DOHH2 (cell line): Measurements from ENCODE around the gene WDR75.

Experiments used
- H3F3A ChIP-seq: fragments of 200-600 bp; sonication (generic), shearing (Covaris generic); 2 replicates; pipeline ENCODE4 v1.6.0; 2016; ENCODE audit warnings: antibody characterized with exemption, mild to moderate bottlenecking; ENCODE audit not compliant: control insufficient read depth, insufficient read depth
- H3K27ac ChIP-seq: fragments of 200-600 bp; sonication (generic); 2 replicates; pipeline ENCODE4 v1.5.1; 2014; ENCODE audit warnings: low read depth, mild to moderate bottlenecking, low read length, moderate library complexity
- H3K27me3 ChIP-seq: fragments of 200-600 bp; sonication (generic); 2 replicates; pipeline ENCODE4 v1.6.1; 2014; ENCODE audit warnings: mild to moderate bottlenecking, low read length, mixed read lengths; ENCODE audit not compliant: control insufficient read depth
- H3K36me3 ChIP-seq: fragments of 200-600 bp; sonication (generic); 2 replicates; pipeline ENCODE4 v1.6.1; 2014; ENCODE audit warnings: mild to moderate bottlenecking, low read length, moderate library complexity, mixed read lengths; ENCODE audit not compliant: control insufficient read depth
- H3K4me1 ChIP-seq: fragments of 200-600 bp; sonication (generic); 2 replicates; pipeline ENCODE4 v1.6.1; 2014; ENCODE audit warnings: mild to moderate bottlenecking, low read length, mixed read lengths; ENCODE audit not compliant: control insufficient read depth
- H3K4me2 ChIP-seq: fragments of 200-600 bp; sonication (generic); 2 replicates; pipeline ENCODE4 v1.6.0; 2014; ENCODE audit warnings: mild to moderate bottlenecking, low read length, moderate library complexity
- H3K4me3 ChIP-seq: fragments of 200-600 bp; sonication (generic); 2 replicates; pipeline ENCODE4 v1.5.1; 2014; ENCODE audit warnings: mild to moderate bottlenecking, low read length, mixed read lengths
- H3K79me2 ChIP-seq: fragments of 200-600 bp; sonication (generic); 2 replicates; pipeline ENCODE4 v1.6.1; 2014; ENCODE audit warnings: mild to moderate bottlenecking, low read length, mixed read lengths; ENCODE audit not compliant: control insufficient read depth
- H3K9me2 ChIP-seq: fragments of 200-600 bp; sonication (generic); replicated peaks from 2 replicates; pipeline ENCODE4 v1.6.1; 2014; ENCODE audit warnings: mild to moderate bottlenecking, low read length, mixed read lengths; ENCODE audit not compliant: control insufficient read depth
- H3K9me3 ChIP-seq: fragments of 200-600 bp; sonication (generic); 2 replicates; pipeline ENCODE4 v1.6.1; 2014; ENCODE audit warnings: antibody characterized with exemption, low read length, mixed read lengths; ENCODE audit not compliant: control insufficient read depth, insufficient read depth
- H4K20me1 ChIP-seq: fragments of 200-600 bp; sonication (generic); 2 replicates; pipeline ENCODE4 v1.6.0; 2014; ENCODE audit warnings: low read depth, mild to moderate bottlenecking, antibody characterized with exemption, low read length, moderate library complexity; ENCODE audit not compliant: control insufficient read depth, insufficient read depth
- CTCF ChIP-seq: fragments of 200-600 bp; sonication (generic); IDR thresholded peaks from one replicate; pipeline ENCODE4 v1.5.1; 2014; ENCODE audit warnings: antibody characterized with exemption, mild to moderate bottlenecking, low read depth, low read length; ENCODE audit not compliant: poor library complexity, severe bottlenecking
- EZH2phosphoT487 ChIP-seq: fragments of 200-600 bp; sonication (generic); IDR thresholded peaks from 2 replicates; pipeline ENCODE4 v1.6.1; 2017; ENCODE audit warnings: borderline replicate concordance, mild to moderate bottlenecking, antibody characterized with exemption, low read length, moderate library complexity, mixed read lengths

WDR75 gene

GRCh38 chr2:189408294-189408693, 33.0 kb upstream of the WDR75 start:
- no peak overlapping the region for H3K27ac ChIP-seq

GRCh38 chr2:189409131-189409530, 32.1 kb upstream of the WDR75 start:
- Histone ChIP-seq H3K9me2 (no peaks in the 10 kb centered on the region), H3K4me3 (no peak overlapping the region), H3F3A (no peaks in the 10 kb centered on the region), H3K79me2 (no peaks in the 10 kb centered on the region), H3K36me3 (no peaks in the 10 kb centered on the region), H3K27me3 (no peaks in the 10 kb centered on the region), H3K9me3 (no peaks in the 10 kb centered on the region), H3K27ac (no peak overlapping the region), H4K20me1 (no peaks in the 10 kb centered on the region), H3K4me2 (no peak overlapping the region), H3K4me1 (no peaks in the 10 kb centered on the region)
- TF ChIP-seq CTCF (no peak), EZH2phosphoT487 (no peak)

More at GRCh38 chr2:189408294-189408693, 33.0 kb upstream of the WDR75 start:
- H3K79me2 ChIP-seq, result no peaks in the 10 kb centered on the region
- H3K4me3 ChIP-seq, result no peak overlapping the region
- no peak overlapping the region for H3K4me2 ChIP-seq
- no peaks in the 10 kb centered on the region for H3K36me3 ChIP-seq
- H3K27me3 ChIP-seq, result no peaks in the 10 kb centered on the region
- H3K4me1 ChIP-seq, result no peaks in the 10 kb centered on the region
- no peaks in the 10 kb centered on the region for H3K9me3 ChIP-seq
- TF ChIP-seq EZH2phosphoT487 (no peak), CTCF (no peak)
- H3F3A ChIP-seq, result no peaks in the 10 kb centered on the region
- H4K20me1 ChIP-seq, result no peaks in the 10 kb centered on the region
- no peaks in the 10 kb centered on the region for H3K9me2 ChIP-seq

- Histone ChIP-seq H3K27ac (no peak overlapping the region), H3K36me3 (no peaks in the 10 kb centered on the region), H3K4me2 (no peak overlapping the region), H4K20me1 (no peaks in the 10 kb centered on the region), H3K4me1 (no peaks in the 10 kb centered on the region), H3K27me3 (no peaks in the 10 kb centered on the region), H3K9me3 (no peaks in the 10 kb centered on the region), H3F3A (no peaks in the 10 kb centered on the region), H3K4me3 (no peak overlapping the region), H3K9me2 (no peaks in the 10 kb centered on the region), H3K79me2 (no peaks in the 10 kb centered on the region)
- TF ChIP-seq EZH2phosphoT487 (no peak), CTCF (no peak)
Measured at GRCh38 chr2:189409647-189410046, 31.6 kb upstream of the WDR75 start.

- Histone ChIP-seq H3K4me2 (no peak overlapping the region), H3K36me3 (no peaks in the 10 kb centered on the region), H3K4me3 (no peak overlapping the region), H3K27me3 (no peaks in the 10 kb centered on the region), H3K79me2 (no peaks in the 10 kb centered on the region), H3K9me3 (no peaks in the 10 kb centered on the region), H3K4me1 (no peaks in the 10 kb centered on the region), H4K20me1 (no peaks in the 10 kb centered on the region), H3K9me2 (no peaks in the 10 kb centered on the region), H3K27ac (no peak overlapping the region), H3F3A (no peaks in the 10 kb centered on the region)
- TF ChIP-seq EZH2phosphoT487, result no peak
- TF ChIP-seq CTCF, result no peak
Measured at GRCh38 chr2:189411860-189412259, 29.4 kb upstream of the WDR75 start.
